H9 (cell line): ENCODE data around the gene SP140. TPM values are rescaled to one million over a fixed set of nuclear protein-coding genes. Genes with fewer than 3 reads are reported as not detected.

ENCODE experiments used
- DNase-seq: peaks from one replicate; pipeline ENCODE4 v3.0.0-alpha.2; 2017
- H2AFZ ChIP-seq: one replicate; pipeline ENCODE4 v1.6.1; 2013; ENCODE audit warnings: mild to moderate bottlenecking, low read length, control low read depth, moderate library complexity
- H2AK5ac ChIP-seq: 2 replicates; pipeline ENCODE4 v1.6.1; 2013; ENCODE audit warnings: low read length, control low read depth, mixed read lengths; ENCODE audit not compliant: insufficient read length
- H2BK120ac ChIP-seq: one replicate; pipeline ENCODE4 v1.6.1; 2013; ENCODE audit warnings: low read depth, mild to moderate bottlenecking, low read length, control low read depth, inconsistent platforms; ENCODE audit not compliant: poor library complexity, severe bottlenecking
- H2BK12ac ChIP-seq: 2 replicates; pipeline ENCODE4 v1.6.1; 2013; ENCODE audit warnings: low read length, control low read depth, mixed read lengths, low read depth; ENCODE audit not compliant: insufficient read length
- H2BK15ac ChIP-seq: 2 replicates; pipeline ENCODE4 v1.6.1; 2013; ENCODE audit warnings: low read depth, low read length, control low read depth
- H2BK20ac ChIP-seq: one replicate; pipeline ENCODE4 v1.6.1; 2013; ENCODE audit warnings: low read depth, mild to moderate bottlenecking, low read length, control low read depth, inconsistent platforms; ENCODE audit not compliant: poor library complexity, severe bottlenecking
- H2BK5ac ChIP-seq: 2 replicates; pipeline ENCODE4 v1.6.1; 2013; ENCODE audit warnings: low read length, control low read depth, mixed read lengths; ENCODE audit not compliant: insufficient read length
- H3K14ac ChIP-seq: 2 replicates; pipeline ENCODE4 v1.6.1; 2013; ENCODE audit warnings: low read length, control low read depth; ENCODE audit not compliant: insufficient read depth
- H3K18ac ChIP-seq: 2 replicates; pipeline ENCODE4 v1.6.1; 2013; ENCODE audit warnings: low read depth, mild to moderate bottlenecking, mixed read lengths, low read length, control low read depth; ENCODE audit not compliant: insufficient read length
- H3K23ac ChIP-seq: 2 replicates; pipeline ENCODE4 v1.6.1; 2013; ENCODE audit warnings: low read length, control low read depth, mixed read lengths, low read depth; ENCODE audit not compliant: insufficient read length
- H3K23me2 ChIP-seq: 2 replicates; pipeline ENCODE4 v1.6.1; 2013; ENCODE audit warnings: low read depth, mild to moderate bottlenecking, mixed read lengths, low read length, control low read depth; ENCODE audit not compliant: insufficient read length, poor library complexity, severe bottlenecking
- H3K27ac ChIP-seq: 2 replicates; pipeline ENCODE4 v1.5.1; 2013; ENCODE audit warnings: low read length, control low read depth, mixed read lengths, low read depth; ENCODE audit not compliant: insufficient read length
- H3K27me3 ChIP-seq: 2 replicates; pipeline ENCODE4 v1.6.1; 2013; ENCODE audit warnings: low read length, control low read depth, inconsistent platforms; ENCODE audit not compliant: insufficient read depth
- H3K4ac ChIP-seq: 2 replicates; pipeline ENCODE4 v1.6.1; 2013; ENCODE audit warnings: low read depth, mild to moderate bottlenecking, control low read depth, inconsistent platforms, low read length, moderate library complexity
- H3K4me1 ChIP-seq: 2 replicates; pipeline ENCODE4 v1.6.1; 2013; ENCODE audit warnings: low read length, control low read depth, inconsistent platforms; ENCODE audit not compliant: insufficient read depth
- H3K4me2 ChIP-seq: 2 replicates; pipeline ENCODE4 v1.6.1; 2013; ENCODE audit warnings: low read length, control low read depth, mixed read lengths; ENCODE audit not compliant: insufficient read length, insufficient read depth
- H3K56ac ChIP-seq: 2 replicates; pipeline ENCODE4 v1.6.1; 2013; ENCODE audit warnings: low read depth, mild to moderate bottlenecking, mixed read lengths, low read length, control low read depth; ENCODE audit not compliant: insufficient read length
- H3K79me1 ChIP-seq: 2 replicates; pipeline ENCODE4 v1.6.1; 2013; ENCODE audit warnings: low read depth, mild to moderate bottlenecking, moderate library complexity, low read length, control low read depth, inconsistent platforms; ENCODE audit not compliant: insufficient read depth, poor library complexity, severe bottlenecking
- H3K79me2 ChIP-seq: 2 replicates; pipeline ENCODE4 v1.6.1; 2013; ENCODE audit warnings: low read length, control low read depth, inconsistent platforms; ENCODE audit not compliant: insufficient read depth
- H3K9ac ChIP-seq: 2 replicates; pipeline ENCODE4 v1.6.1; 2013; ENCODE audit warnings: low read length, control low read depth, mixed read lengths; ENCODE audit not compliant: insufficient read length; ENCODE audit errors: extremely low read depth
- H3K9me3 ChIP-seq: one replicate; pipeline ENCODE4 v1.6.1; 2013; ENCODE audit warnings: low read depth, low read length, inconsistent platforms; ENCODE audit not compliant: control insufficient read depth
- H3T11ph ChIP-seq: one replicate; pipeline ENCODE4 v1.6.1; 2013; ENCODE audit warnings: mild to moderate bottlenecking, low read length, control low read depth, inconsistent platforms
- H4K20me1 ChIP-seq: one replicate; pipeline ENCODE4 v1.6.1; 2013; ENCODE audit not compliant: control insufficient read depth, insufficient read length, insufficient read depth
- H4K5ac ChIP-seq: 2 replicates; pipeline ENCODE4 v1.6.1; 2013; ENCODE audit warnings: low read depth, mild to moderate bottlenecking, mixed read lengths, low read length, control low read depth; ENCODE audit not compliant: insufficient read length
- H4K8ac ChIP-seq: replicated peaks from 2 replicates; pipeline ENCODE4 v1.6.1; 2013; ENCODE audit warnings: low read length, control low read depth, mixed read lengths, low read depth; ENCODE audit not compliant: insufficient read length
- H4K91ac ChIP-seq: 2 replicates; pipeline ENCODE4 v1.6.1; 2013; ENCODE audit warnings: low read depth, mild to moderate bottlenecking, moderate library complexity, mixed read lengths, low read length, control low read depth; ENCODE audit not compliant: insufficient read length
- H3K27ac Mint-ChIP-seq, 3 experiments: 2 replicates in 2 of 3; 3 replicates in 1 of 3; pipeline ENCODE4 v1.8.0; 2020 to 2021; ENCODE audit warnings: mixed read lengths in 3 of 3, mild to moderate bottlenecking in 1 of 3, moderate library complexity in 1 of 3
- H3K27me3 Mint-ChIP-seq: 2 replicates; pipeline ENCODE4 v1.8.0; 2021; ENCODE audit warnings: low read depth, mild to moderate bottlenecking, moderate library complexity, mixed read lengths
- H3K36me3 Mint-ChIP-seq, 3 experiments: 2 replicates in 2 of 3; 3 replicates in 1 of 3; pipeline ENCODE4 v1.8.0; 2020 to 2021; ENCODE audit warnings: low read depth in 3 of 3, mixed read lengths in 3 of 3; ENCODE audit not compliant: insufficient read depth in 1 of 3
- H3K4me1 Mint-ChIP-seq, 2 experiments: 2 replicates each; pipeline ENCODE4 v1.8.0; 2020; ENCODE audit warnings: mixed read lengths in 2 of 2
- H3K4me3 Mint-ChIP-seq, 2 experiments: 2 replicates in 1 of 2; 3 replicates in 1 of 2; pipeline ENCODE4 v1.8.0; 2020 to 2021; ENCODE audit warnings: mild to moderate bottlenecking in 2 of 2, mixed read lengths in 2 of 2, moderate library complexity in 1 of 2
- H3K9me3 Mint-ChIP-seq, 2 experiments: 2 replicates in 1 of 2; 3 replicates in 1 of 2; pipeline ENCODE4 v1.8.0; 2020; ENCODE audit warnings: mild to moderate bottlenecking in 2 of 2, mixed read lengths in 2 of 2, moderate library complexity in 1 of 2
- CTCF ChIP-seq: fragments of 200-600 bp; sonication (generic); conservative IDR thresholded peaks from 3 replicates; pipeline ENCODE4 v1.8.0; 2021; ENCODE audit warnings: antibody characterized with exemption, mild to moderate bottlenecking
- WGBS: extraction: QIAGEN DNeasy Blood & Tissue Kit; methylation state at CpG from one replicate; pipeline ENCODE4 v1.1.7; 2013; ENCODE audit warnings: missing lambda C conversion rate, low lambda C conversion rate, mixed read lengths; ENCODE audit not compliant: insufficient read length; ENCODE audit errors: extremely low coverage; 5-methylcytosine and 5-hydroxymethylcytosine counted together
- long read RNA-seq: library from polyadenylated mRNA; unstranded; transcript quantifications from one replicate; pipeline ENCODE4 v2.0.0, GENCODE V29; 2020
- total RNA-seq: library from RNA; stranded (reverse); gene quantifications from 2 replicates; pipeline ENCODE4 v1.2.1, GENCODE V29; 2021

Gene SP140
- total RNA-seq, result 0.31 and 0.70 TPM in 2 replicates
- long read RNA-seq, partial matches to known transcripts, result 0 of 1 reads
- long read RNA-seq, other reads (novel, unspliced or antisense), result 1 of 1 reads

- H4K5ac ChIP-seq, result no peak within 1 kb of the TSS
- WGBS, result no CpG with 5 or more reads among the region's 8 CpGs
- H3K27me3 Mint-ChIP-seq, result no peaks in the 10 kb centered on the region
Measured at GRCh38 chr2:230225486-230225885, at the start of gene SP140. TSS of gene SP140 (plus strand) at chr2:230225736. CDS start at chr2:230225845, 109 bp downstream.

More at GRCh38 chr2:230225486-230225885, at the start of gene SP140:
- Histone ChIP-seq H3K23me2 (no peaks in the 10 kb centered on the region), H3K18ac (no peak within 1 kb of the TSS), H3K9ac (no peak within 1 kb of the TSS), H4K20me1 (no peaks in the 10 kb centered on the region), H2AFZ (no peak within 1 kb of the TSS), H4K91ac (no peak within 1 kb of the TSS), H3K14ac (no peak within 1 kb of the TSS; the same call in 1 of the 2 replicates), H2BK5ac (no peak within 1 kb of the TSS), H2BK20ac (no peak within 1 kb of the TSS), H3K27ac (no peak within 1 kb of the TSS), H3K4me1 (peaks cover 3% of the 10 kb centered on the region; the same call in 1 of the 2 replicates), H4K8ac (no peak within 1 kb of the TSS), H2BK120ac (no peak within 1 kb of the TSS), H3K79me1 (no peaks in the 10 kb centered on the region), H2BK12ac (no peak within 1 kb of the TSS), H3K56ac (no peak within 1 kb of the TSS), H3K4ac (no peak within 1 kb of the TSS), H3K23ac (no peak within 1 kb of the TSS), H3T11ph (no peak within 1 kb of the TSS), H3K79me2 (no peaks in the 10 kb centered on the region), H3K9me3 (no peaks in the 10 kb centered on the region), H2BK15ac (no peak within 1 kb of the TSS), H3K4me2 (no peak within 1 kb of the TSS), H3K27me3 (no peaks in the 10 kb centered on the region), H2AK5ac (no peak within 1 kb of the TSS)
- Mint-ChIP-seq H3K4me1 (peaks cover 0 to 7% of the 10 kb centered on the region in 2 experiments; a peak in 2 of 4 replicates), H3K9me3 (peaks cover 4 to 8% of the 10 kb centered on the region in 2 experiments; a peak in 4 of 5 replicates), H3K4me3 (no peak within 1 kb of the TSS), H3K27ac (peak within 1 kb of the TSS in 1 of 3 experiments; percentile 65; a peak in 1 of 7 replicates), H3K36me3 (peaks cover 4 to 8% (median 7%) of the 10 kb centered on the region in 3 experiments; a peak in 4 of 7 replicates)
- no peak for TF ChIP-seq CTCF
- no peak for DNase-seq
